Fibroblast of the conjunctiva (primary cell): Measurements from ENCODE around the gene SLC18A3.

Source experiments
- DNase-seq: peaks from one replicate; pipeline ENCODE4 v3.0.0-alpha.2; 2010; ENCODE audit warnings: low read depth

Gene SLC18A3

DNA sequence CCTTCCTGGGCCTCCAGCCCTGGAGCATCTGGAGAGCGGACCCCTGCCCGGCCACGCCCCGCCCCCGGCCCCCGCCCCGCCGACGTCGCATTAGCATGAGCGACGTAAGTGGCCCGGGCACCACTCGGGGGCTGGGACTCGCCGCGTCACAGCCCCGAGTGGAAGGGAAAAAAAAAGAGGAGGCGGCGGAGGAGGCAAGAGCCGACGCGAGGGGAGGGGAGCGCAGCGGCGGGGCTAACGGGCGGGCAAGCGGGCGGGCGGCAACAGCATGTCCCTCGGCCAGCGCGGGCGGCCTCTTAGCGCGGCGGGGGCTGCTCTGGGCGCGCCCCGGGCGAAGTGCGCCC, at the start of gene SLC18A3:
TSS of gene SLC18A3 (plus strand) at position 197 of the 344 bp plus-strand sequence. CDS start 431 bp downstream, outside the sequence.
- no peak for DNase-seq

DNA sequence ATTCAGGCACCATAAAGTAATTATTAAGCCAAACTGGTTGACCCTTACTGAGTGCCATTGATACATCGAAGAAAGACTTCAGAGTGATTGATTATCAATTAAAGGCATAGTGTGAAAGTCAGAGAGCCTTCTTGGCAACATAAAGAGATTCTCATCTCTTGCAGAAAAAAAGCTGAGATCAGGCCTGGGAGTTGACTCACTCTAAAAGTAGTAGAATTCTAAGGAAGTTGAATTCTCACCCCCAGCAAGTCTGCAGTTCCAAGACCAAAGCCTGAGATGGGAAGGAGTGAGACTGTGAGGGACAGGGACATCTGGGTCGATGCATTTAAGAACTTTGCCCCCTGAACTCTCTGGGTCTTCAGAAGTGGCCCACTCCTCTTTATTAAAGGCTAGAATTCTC, 49.6 kb upstream of the SLC18A3 start:
- no peak for DNase-seq

DNA sequence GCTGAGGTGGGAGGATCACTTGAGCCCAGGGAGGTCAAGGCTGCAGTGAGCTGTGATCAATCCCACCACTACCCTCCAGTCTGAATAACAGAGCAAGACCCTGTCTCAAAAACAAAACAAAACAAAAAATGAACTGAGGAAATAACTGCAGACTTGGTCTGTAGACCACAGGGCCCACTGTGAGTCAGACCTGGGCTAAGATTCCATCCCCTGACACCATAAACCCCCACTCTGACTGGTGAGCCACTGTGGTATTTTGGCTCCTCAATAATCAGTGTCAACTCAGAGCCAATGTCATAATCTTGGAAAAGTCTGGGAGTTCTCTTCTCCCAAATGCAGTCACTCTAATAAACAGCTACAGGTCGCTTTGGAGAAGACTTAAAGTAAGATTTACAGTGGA, 47.2 kb upstream of the SLC18A3 start:
- no peak for DNase-seq

DNA sequence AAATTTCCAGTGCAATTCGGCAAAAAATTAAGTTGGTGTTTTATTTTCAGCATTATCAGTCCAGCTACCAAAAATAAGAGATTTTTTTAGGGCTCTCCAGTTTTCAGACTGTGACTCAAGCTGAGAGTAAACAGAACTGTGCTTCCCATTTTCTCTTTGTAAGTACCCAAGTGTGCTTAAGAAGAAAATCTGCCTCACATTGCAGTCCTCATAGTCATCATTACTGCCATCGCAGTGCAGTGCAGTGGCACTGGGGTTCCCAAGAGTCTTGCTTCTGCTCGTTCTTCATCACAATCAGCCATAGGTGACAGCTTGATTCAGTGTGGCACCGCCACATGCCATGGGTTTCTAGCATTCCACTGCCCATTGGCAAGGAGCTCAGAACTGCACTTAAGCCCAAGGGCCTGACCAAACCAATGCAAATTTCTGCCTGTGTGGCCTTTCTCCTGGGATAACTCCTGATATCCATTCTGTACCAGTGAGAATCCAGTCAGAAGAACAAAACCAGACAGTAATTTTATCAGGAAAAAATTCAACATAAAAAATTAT, 45.6 kb upstream of the SLC18A3 start:
- no peak for DNase-seq

DNA sequence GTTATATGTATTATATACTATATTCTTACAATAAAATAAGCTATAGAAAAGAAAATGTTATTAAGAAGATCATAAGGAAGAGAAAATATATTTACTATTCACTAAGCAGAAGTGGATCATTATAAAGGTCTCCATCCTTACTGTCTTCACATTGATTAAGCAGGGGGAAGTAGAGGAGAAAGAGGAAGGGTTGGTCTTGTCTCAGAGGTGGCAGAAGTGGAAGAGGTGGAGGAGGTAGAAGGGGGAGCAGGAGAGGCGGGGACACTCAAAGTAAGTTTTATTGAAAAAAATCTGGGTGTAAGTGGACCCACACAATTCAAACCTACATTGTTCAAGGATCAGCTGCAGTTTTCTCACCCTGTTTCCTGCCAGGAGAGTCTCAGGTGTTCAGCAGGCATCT, 42.3 kb upstream of the SLC18A3 start:
- DNase-seq = no peak

DNA sequence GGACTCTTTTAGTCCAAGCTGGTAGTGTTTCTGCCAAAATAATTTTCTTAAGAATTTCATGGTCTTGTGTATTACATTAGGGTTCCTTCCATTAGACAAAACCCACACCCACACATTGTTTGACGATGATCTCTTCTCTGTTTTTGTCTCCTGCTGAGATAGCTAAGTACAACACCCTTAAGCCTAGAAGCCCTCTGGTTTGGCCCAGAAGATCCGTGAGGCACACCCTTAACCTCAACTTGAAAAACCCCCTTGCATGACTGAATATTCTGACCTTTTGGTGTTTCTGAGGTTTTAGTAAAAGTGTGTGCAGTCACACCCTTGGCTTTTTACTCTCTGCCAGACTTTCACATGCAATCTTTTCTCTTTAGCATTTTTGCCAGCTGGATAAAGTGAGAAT, 41.9 kb upstream of the SLC18A3 start:
- peak; percentile 35 for DNase-seq

DNA sequence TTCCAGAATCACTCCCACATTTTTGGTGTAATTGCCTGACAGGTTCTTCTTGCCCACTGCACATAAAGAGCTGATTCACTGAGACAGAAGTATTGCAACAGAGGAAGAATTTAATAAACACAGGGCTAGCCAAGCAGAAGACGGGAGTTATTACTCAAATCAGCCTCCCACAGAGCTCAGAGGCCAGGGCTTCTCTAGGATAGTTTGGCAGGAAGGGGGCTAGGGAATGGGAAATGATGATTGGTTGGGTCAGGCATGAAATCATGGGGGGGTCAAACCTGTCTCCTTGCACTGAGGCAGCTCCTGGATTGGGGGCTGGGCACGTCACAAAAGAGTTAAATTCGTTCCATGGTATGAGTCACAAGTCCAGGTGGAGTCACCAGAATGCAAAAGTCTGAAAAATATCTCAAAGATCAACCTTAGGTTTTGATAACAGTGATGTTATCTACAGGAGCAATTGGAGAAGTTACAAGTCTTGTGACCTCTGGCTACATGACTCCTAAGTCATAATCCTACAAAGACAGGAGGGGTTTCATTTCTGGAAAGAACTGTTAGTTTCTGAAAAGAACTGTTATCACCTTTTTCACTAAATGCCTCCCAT, 41.0 kb upstream of the SLC18A3 start:
- DNase-seq = peak; percentile 28

DNA sequence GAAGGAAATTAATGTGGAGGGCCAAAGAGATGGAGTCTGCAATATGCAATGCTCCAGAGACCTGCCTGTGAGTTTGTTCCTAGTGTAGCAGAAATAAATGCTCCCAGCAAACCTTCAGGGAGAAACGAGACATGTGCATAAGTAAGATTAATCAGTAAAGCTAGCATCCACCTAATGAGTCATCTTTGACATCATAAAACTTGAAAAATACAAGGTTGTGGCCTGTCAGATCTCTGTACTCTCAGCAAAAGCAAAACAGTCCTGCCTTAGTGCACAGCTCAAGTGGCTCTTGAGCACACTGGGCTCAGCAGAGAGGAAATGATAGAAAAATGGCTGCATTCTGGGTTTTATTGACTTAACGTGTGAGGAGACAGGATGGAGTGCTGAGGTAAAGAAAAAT, 38.7 kb upstream of the SLC18A3 start:
- no peak for DNase-seq

DNA sequence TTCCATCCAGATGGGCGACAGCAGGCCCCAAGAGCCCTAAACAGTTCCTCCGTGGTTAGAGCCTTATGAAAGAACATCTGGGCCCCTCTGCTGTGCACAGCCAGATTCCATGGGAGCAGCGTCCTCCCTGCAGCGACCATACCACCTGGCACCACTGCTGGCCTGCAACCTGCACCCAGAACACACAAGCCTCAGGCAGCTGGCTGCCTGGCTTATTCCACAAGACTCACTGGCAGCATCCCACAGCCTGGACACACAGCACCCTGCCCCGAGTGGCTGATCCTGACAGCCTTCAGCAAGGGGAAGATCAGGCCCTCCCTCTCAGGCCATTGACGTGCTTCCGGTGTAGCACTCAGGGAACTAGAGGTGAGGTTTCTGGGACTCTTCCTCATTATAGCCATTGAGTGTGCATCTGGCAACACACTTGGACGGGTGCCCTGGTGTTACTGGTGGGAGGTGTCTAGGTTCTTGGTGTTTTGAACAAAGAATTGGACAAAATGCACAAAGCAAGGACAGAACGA, 37.5 kb upstream of the SLC18A3 start:
- no peak for DNase-seq

DNA sequence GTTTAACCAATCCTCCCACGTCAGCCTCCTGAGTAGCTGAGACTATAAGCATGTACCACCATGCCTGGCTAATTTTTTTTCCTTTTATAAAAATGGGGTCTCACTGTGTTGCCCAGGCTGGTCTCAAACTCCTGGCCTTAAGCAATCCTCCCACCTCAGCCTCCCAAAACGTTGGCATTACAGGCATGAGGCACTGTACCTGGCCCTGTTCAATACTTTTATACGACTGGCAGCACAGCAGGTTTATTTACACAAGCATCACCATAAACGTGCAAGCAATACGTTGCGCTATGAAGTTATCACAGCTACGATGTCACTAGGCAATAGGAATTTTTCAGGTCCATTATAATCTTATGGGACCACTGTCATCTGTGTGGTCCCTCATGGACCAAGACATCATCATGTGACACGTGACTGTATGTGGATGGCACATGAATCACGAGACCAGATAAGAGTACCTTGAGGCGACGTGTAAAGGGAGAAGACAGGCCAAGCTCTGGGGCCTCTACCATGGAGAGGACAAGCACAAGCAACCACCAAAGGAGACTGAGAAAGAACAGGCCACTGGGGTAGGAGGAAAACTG, 34.5 kb upstream of the SLC18A3 start:
- no peak for DNase-seq

DNA sequence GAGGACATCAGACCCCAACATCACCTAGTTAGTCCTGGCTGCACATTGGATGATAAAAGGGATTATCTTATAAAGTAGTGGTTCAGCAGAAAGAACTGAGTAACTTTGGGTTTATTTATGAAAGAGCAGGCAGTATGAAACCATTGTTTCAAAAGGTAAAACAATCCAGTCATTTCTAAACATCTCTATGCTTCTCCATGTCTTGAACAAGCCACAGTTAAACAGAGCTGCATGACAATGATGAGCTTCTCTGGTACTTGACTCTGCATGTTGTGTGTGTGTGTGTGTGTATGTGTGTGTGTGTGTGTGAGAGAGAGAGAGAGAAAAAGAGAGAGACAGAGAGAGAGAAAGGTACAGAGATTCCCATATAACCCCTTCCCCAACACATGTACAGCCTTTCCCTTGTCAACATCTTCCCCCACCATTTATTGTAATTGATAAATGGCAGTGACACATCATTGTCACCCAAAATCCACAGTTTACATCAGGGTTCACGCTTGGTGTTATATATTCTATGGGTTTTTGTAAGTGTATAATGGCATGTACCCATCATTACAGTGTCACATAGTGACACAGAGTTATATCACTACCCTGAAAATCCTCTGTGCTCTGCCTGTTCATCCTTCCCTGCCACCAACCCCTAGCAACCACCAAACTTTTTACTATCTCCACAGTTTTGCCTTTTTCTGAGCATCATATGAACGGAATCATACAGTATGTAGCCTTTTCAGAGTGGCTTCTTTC, 32.8 kb upstream of the SLC18A3 start:
- no peak for DNase-seq

DNA sequence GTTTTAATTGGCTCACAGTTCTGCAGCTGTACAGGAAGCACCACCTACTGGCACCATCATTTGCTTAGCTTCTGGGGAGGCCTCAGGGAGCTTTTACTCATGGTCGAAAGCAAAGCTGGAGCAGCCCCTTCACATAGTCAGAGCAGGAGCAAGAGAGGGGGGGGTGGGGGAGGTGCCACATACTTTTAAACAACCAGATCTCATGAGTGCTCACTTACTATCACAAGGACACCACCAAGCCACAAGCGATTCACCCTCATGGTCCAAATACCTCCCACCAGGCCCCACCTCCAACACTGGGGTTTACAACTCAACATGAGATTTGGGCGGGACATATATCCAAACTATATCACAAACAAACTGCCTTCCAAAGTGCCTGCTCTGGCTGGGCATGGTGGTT, 31.7 kb upstream of the SLC18A3 start:
- no peak for DNase-seq

DNA sequence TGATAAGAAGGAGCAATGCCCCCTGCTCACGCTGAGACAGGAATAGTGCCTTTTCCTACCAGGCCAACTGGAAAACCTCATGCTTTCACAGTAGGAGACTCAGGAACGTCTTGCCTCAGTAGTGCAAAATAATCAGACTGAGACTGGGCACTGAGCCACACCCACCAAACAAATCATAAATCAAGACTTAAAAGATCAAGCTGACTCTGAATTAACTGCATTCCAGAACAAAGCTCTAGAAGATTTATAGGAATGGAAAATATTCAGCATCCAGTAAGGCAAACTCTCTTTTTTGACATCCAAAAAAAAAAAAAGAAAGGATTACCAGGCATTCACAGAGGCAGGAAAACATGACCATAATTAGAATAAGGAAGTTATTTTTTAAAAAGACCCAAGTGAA, 30.5 kb upstream of the SLC18A3 start:
- no peak for DNase-seq

DNA sequence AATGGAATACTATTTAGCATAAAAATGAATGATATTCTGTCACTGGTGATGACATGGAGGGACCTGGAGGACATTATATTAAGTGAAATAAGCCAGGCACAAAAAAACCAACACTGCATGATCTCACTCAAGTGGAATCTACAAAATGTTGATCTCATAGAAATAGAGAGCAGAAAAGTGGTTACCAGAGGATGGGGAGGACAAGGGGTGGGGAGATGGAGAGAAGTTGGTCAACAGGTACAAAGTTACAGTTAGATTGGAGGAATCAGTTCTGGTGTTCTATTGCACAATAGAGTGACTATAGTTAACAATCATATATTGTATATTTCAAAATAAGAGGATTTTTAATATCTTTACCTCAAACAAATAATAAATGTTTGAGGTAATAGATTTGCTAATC, 24.7 kb upstream of the SLC18A3 start:
- DNase-seq = no peak

DNA sequence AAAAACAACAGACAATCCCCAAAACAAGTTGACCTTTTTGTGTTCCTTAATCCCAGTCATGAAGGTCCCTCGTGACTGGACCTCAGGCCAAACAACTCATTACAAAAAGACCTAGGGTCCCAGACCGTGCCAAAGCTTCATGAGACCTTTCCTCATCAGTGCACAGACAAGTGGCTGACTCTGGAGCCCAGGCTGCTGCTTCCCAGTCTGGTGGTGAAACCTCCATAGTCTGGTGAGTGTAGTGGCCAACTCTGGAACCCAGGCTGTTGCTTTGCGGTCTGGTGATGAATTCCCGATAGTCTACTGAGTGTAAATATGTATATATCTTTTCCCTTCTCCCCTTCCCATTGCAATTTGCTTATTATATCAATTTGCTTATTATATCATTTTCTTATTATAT, 22.1 kb upstream of the SLC18A3 start:
- no peak for DNase-seq

DNA sequence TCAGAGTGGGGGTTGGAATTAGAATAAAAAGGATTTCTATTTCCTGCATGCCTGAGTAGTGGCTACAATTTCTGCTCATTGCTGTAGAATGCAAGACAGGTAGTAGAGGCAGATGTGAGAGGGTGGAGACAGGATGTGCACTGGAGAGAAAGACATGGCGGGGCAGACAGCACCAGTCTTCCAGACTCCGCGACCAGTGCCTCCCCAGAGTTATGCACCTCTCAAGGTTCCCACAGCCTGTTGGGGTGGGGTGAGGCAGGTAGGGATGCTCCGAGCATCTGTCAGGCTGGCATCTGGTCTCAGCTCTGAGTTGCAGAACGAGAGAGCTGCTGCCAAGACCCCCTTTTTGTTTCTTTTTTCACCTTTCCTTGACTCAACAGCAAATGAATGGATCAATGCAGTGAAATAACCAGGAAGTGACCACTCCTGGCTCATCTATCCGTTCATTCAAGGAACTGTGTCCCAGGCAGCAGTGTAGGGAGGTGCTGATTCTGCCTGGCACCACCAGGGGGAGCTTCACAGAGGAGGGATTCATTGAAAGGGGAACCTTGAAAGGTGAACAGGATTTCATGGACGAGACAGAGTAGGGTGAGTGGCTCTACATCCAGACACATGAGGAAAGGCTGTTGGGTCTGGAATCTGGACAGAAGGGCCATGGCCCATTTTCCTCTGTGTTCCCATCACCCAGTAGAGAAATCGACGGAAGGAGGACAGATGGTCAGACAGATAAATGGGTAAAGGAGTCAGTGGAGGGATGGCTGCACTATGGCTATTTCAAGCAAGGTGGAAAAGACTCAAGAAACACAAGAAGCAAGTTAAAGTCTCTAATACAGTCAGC, 17.2 kb upstream of the SLC18A3 start:
- peak; percentile 28 for DNase-seq

DNA sequence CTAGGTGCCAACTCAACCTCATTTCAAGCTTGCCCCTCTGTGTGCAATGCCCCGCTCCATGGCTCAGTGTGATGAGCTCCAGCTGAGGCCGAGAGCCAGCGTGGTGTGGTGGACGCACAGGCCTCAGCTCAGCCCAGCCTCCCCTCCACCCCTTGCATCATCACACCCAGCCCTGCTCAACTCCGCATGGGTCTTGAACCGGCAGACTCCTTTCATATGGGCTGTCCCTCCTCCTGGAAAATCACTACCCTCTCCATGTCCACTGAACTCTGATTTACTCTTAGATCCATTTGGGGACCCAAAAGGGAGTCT, 16.6 kb upstream of the SLC18A3 start:
- DNase-seq = no peak

DNA sequence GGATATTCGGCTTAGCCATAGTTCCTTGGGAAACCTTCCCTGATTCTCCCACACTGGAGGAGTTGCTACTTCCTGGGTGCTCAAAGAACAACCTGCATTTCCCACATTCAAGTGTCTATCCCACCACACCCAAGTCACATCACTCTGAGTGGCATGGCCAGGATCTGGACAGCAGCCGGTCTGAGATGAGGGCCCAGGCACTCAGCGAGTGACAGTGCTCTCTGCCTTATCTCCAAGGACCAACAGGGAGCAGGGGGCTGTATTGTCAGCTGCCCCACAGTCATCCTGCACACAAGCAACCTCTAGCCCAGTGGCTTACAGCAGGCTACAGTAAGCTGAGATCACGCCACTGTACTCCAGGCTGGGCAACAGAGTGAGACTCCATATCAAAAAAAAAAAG, 16.1 kb upstream of the SLC18A3 start:
- DNase-seq = no peak

DNA sequence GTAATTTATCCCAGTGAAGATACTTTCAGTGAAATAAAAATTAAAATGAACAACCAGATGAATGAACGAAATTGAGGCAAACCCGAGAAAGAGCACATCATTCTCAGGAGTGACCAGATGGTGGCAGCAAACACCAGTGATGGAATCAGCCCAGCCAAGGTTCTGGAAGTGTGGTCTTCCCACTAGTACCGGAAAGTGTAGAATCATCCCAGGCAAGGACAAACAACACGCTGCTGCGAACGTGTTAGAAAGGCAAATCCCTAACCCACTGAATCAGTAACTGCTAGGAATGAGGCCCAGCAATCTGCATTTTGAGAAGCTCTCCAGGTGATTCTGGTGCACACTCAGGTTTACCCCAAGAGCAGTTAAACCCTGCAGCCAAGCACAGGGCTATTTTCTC, 15.5 kb upstream of the SLC18A3 start:
- peak; percentile 35 for DNase-seq

DNA sequence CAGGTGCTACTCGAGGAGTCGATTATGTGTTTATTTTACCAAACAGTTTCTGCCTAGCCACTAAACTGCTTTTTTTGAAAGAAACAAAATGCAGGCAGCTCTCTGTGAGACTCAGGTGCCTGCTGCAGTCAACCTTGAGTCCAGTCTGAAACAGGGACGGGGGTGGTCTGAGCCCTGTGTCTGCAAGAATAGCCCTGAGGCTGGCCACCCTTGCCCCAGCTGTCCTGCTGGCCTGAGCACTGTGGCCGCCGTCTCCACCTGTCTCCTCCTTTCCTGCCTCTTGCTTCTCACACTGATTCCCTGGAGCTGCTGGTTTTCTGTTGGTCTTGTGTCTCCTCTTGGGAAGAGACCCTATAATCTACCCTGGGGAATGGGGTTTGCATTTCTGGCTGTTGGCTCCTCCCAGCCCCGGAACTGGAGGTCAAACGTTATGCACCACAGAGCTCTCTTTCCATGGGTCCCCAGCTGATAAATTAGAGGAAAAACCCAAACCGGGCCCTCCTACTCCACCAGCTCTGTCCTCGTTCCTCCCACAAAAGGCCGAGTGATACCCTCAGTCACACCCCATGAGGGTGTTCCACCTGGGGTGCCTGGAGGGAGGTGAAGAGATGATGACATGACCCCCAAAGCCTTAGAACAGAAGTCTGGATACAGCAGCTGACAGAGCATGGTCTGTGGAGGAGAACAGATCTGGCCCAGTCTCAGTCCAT, 15.0 kb upstream of the SLC18A3 start:
- no peak for DNase-seq

DNA sequence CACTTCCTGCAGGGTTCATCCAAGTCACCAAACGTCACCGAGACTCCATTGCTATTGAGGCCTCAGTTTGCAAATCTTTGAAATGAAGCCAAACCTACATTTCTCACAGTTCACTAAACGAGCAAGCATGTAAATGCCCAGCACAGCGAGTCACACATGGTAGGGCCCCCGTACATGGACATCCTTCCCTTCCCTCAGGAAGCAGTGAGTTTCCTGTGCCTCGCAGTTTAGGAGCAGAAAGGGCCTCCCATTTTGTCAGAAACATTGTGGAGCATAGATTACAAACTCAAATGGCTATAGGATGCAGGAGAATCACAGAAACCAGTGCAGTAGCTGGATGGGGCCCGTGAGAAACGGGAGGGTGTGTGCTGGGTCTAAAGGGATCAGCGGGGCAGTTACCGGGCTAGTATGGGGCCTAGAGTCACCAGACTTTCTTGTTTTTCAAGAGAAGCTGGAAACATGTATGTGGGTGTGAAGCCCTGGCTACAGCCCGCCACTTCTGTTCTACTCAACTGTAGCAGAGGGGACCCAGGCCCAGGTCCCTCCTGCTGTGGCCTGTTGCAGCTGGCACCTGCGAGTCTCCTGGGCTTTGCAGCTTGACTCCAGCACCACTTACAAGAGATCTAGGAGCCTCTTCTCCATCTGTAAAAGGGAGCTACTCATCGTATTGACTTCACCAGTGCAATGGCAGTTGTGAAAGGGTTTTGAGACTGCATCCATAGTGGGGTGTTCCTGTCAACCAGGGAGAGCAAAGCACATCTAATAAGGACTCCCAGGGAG, 14.2 kb upstream of the SLC18A3 start:
- no peak for DNase-seq
